ENCODE measurements around the gene PDLIM1.

The PDLIM1 gene

GRCh38 chr10:95196046-95196445 lies 94.8 kb downstream of the PDLIM1 start:
- no peak for FAIRE-seq

GRCh38 chr10:95193944-95194343 lies 96.9 kb downstream of the PDLIM1 start, which contains the start of gene ACSM6:
ACSM6 (plus strand) TSS chr10:95194238; CDS start chr10:95194486, 248 bp downstream.
- FAIRE-seq = no peak

- FAIRE-seq = no peak
These were observed 102.2 kb downstream of the PDLIM1 start for GRCh38 chr10:95188593-95188992.

- no peak for FAIRE-seq
These were observed 103.2 kb downstream of the PDLIM1 start for GRCh38 chr10:95187617-95188016.
